Endothelial cell of umbilical vein (primary cell): Measurements from ENCODE around the gene SYT7. TPM values are rescaled to one million over a fixed set of nuclear protein-coding genes. Genes with fewer than 3 reads are reported as not detected.

Source experiments
- BruUV-seq: library from RNA; stranded (reverse); fragments of 400-500 nt; replicated peaks from 2 replicates; lab custom pipeline; 2021; lab: Mats Ljungman, UMichigan
- CTCF ChIA-PET: fragments of 300-600, 350-600 bp; sonication (Branson Sonifier 250); formaldehyde crosslinking; loops from one replicate; lab custom pipeline; 2021; ENCODE audit warnings: antibody characterized with exemption, inconsistent platforms; lab: Charles Lee
- POLR2A ChIA-PET: fragments of 300-600, 350-600 bp; sonication (Branson Sonifier 250); formaldehyde crosslinking; loops from one replicate; lab custom pipeline; 2021; ENCODE audit warnings: antibody characterized with exemption, inconsistent platforms; lab: Charles Lee
- DNase-seq: peaks from one replicate; pipeline ENCODE4 v3.0.0-alpha.2; 2011; ENCODE audit warnings: low read depth, low spot score
- FAIRE-seq: peaks from 2 replicates; lab custom pipeline; 2011; peaks lifted over from hg19 to GRCh38; lab: Jason Lieb, UNC
- H2AFZ ChIP-seq: 2 replicates; pipeline ENCODE4 v1.6.0; 2012; ENCODE audit warnings: low read depth, low read length, control low read depth, inconsistent platforms
- H3K27ac ChIP-seq: 2 replicates; pipeline ENCODE4 v1.5.1; 2011; ENCODE audit warnings: low read depth, mild to moderate bottlenecking, control low read depth, low read length, moderate library complexity; ENCODE audit not compliant: insufficient read depth
- H3K27me3 ChIP-seq, 2 experiments: 2 replicates each; pipeline versions ENCODE4 v1.6.0 to v1.6.1; 2011; ENCODE audit warnings: low read length in 2 of 2, mixed read lengths in 1 of 2; ENCODE audit not compliant: control insufficient read depth in 2 of 2, insufficient read depth in 2 of 2
- H3K36me3 ChIP-seq, 2 experiments: 2 replicates in 1 of 2; 3 replicates in 1 of 2; pipeline ENCODE4 v1.5.1; 2011; ENCODE audit warnings: low read length in 2 of 2, mild to moderate bottlenecking in 1 of 2, moderate library complexity in 1 of 2; ENCODE audit not compliant: control insufficient read depth in 2 of 2, insufficient read depth in 2 of 2; ENCODE audit errors: extremely low read depth in 1 of 2
- H3K4me1 ChIP-seq: 3 replicates; pipeline ENCODE4 v1.5.1; 2011; ENCODE audit warnings: mild to moderate bottlenecking, low read length; ENCODE audit not compliant: control insufficient read depth, insufficient read depth; ENCODE audit errors: extremely low read depth
- H3K4me2 ChIP-seq: 2 replicates; pipeline ENCODE4 v1.6.1; 2011; ENCODE audit warnings: low read length, control low read depth, mixed read lengths; ENCODE audit not compliant: insufficient read depth
- H3K4me3 ChIP-seq, 3 experiments: fragments of 200-600 bp in 1 of 3; sonication (generic), shearing (Covaris generic) in 1 of 3; replicated peaks in 1 of 3; 2 replicates each; pipeline ENCODE4 v1.5.1; 2011 to 2016; ENCODE audit warnings: control low read depth in 3 of 3, low read length in 3 of 3, mild to moderate bottlenecking in 2 of 3, inconsistent platforms in 1 of 3, low read depth in 1 of 3, moderate library complexity in 1 of 3; ENCODE audit not compliant: insufficient read depth in 1 of 3
- H3K79me2 ChIP-seq: 2 replicates; pipeline ENCODE4 v1.6.0; 2012; ENCODE audit warnings: low read length, inconsistent platforms; ENCODE audit not compliant: control insufficient read depth, insufficient read depth
- H3K9ac ChIP-seq: replicated peaks from 2 replicates; pipeline ENCODE3; 2011; ENCODE audit warnings: low read length, control low read depth; ENCODE audit not compliant: insufficient read depth; ENCODE audit errors: extremely low read depth
- H3K9me1 ChIP-seq: replicated peaks from 3 replicates; pipeline ENCODE4 v1.6.0; 2011; ENCODE audit warnings: mild to moderate bottlenecking, low read length; ENCODE audit not compliant: control insufficient read depth, insufficient read depth; ENCODE audit errors: extremely low read depth
- H3K9me3 ChIP-seq: replicated peaks from 2 replicates; pipeline ENCODE4 v1.5.1; 2012; ENCODE audit warnings: low read length, inconsistent platforms; ENCODE audit not compliant: control insufficient read depth, insufficient read depth
- H4K20me1 ChIP-seq: replicated peaks from 2 replicates; pipeline ENCODE3; 2011; ENCODE audit warnings: mild to moderate bottlenecking, low read length; ENCODE audit not compliant: control insufficient read depth, insufficient read depth; ENCODE audit errors: extremely low read depth
- EZH2 ChIP-seq: IDR thresholded peaks from 2 replicates; pipeline ENCODE4 v1.6.1; 2012; ENCODE audit warnings: borderline replicate concordance, low read depth, mild to moderate bottlenecking, moderate library complexity, low read length, inconsistent platforms; ENCODE audit not compliant: severe bottlenecking
- FOS ChIP-seq: IDR thresholded peaks from 2 replicates; pipeline ENCODE4 v1.6.1; 2011; ENCODE audit warnings: mild to moderate bottlenecking, low read length, moderate library complexity, borderline replicate concordance; ENCODE audit not compliant: insufficient read depth
- GATA2 ChIP-seq: IDR thresholded peaks from 2 replicates; pipeline ENCODE4 v1.7.0; 2011; ENCODE audit warnings: low read depth, mild to moderate bottlenecking, moderate library complexity, mixed read lengths, low read length; ENCODE audit not compliant: insufficient read length, insufficient read depth
- MYC ChIP-seq: IDR thresholded peaks from one replicate; pipeline ENCODE4 v1.6.1; 2011; ENCODE audit warnings: mild to moderate bottlenecking, low read depth, low read length
- POLR2A ChIP-seq: IDR thresholded peaks from 2 replicates; pipeline ENCODE4 v1.6.1; 2012; ENCODE audit warnings: low read depth, mild to moderate bottlenecking, control low read depth, low read length
- dilution Hi-C: fragments of 300-500 bp; cut with MboI; formaldehyde crosslinking; loops from one replicate; pipeline ENCODE4 v1.15.0; 2019; ENCODE audit warnings: low sequenced_read_pairs; ENCODE audit not compliant: extremely low pct_ligation_motif_present
- intact Hi-C: fragments of 100-400 bp; cut with micrococcal nuclease; formaldehyde crosslinking; loops from one replicate; pipeline ENCODE4 v1.10.0; 2022
- polyA plus RNA-seq, 4 experiments: library from polyadenylated mRNA; depleted of rRNA in 3 of 4; stranded (reverse) in 3 of 4; unstranded in 1 of 4; fragments of >200 nt; gene quantifications; 2 replicates each; pipeline versions ENCODE4 v1.2.1 to v1.2.3, GENCODE V29; 2011 to 2012; ENCODE audit warnings: missing spikeins in 1 of 4
- total RNA-seq: library from RNA; stranded (reverse); gene quantifications from 2 replicates; pipeline ENCODE4 v1.2.3, GENCODE V29; 2021
- TF ChIP-seq, protein P1 (sequence below), 2 donors: IDR thresholded peaks; 1 replicate in 1 of 2; 2 replicates in 1 of 2; pipeline ENCODE4 v1.5.1; 2011; ENCODE audit warnings: low read length in 2 of 2, mild to moderate bottlenecking in 2 of 2, moderate library complexity in 2 of 2, control low read depth in 1 of 2, inconsistent platforms in 1 of 2, low read depth in 1 of 2; ENCODE audit not compliant: insufficient read depth in 1 of 2; ENCODE audit errors: extremely low read depth in 1 of 2
- TF ChIP-seq, protein P2 (sequence below): IDR thresholded peaks from 2 replicates; pipeline ENCODE4 v1.6.1; 2011; ENCODE audit not compliant: insufficient read depth, insufficient read length

The SYT7 gene
- total and polyA plus RNA-seq, 2 donors (not counting 3 experiments of a cell fraction or from before 2014, with no cell fraction given) = 0.08 to 0.55 TPM

DNA sequence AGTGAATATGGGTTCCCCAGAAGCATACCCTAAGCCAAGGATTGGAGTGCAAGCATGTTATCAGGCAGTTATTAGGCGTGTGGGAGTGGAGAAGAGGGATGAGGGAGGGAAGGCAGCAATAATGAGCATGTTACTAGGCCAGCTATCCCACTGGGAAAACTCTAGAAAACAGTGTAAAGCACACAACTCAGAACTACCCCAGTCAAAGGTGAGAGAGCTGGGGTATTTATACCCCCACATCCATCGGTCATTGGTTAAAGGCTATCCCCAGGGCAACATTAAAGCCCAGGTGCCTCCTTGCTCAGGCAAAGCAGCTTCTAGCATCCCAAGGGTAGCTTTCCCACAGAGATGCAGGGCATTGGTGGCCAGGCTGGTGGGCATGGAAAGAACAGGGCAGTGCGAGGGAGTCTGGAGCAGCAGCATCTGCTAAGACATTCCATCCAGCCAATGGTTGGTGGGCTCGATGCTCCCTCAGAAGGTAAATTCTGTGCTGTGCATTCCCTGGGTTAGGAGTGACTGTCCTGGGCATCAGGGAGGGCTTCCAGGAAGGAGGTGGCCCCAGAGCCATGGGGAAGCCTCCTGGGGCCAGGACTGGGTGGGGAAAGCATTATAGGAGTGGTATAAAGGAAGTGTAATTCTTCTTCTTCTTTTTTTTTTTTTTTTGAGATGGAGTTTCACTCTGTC lies 93.4 kb downstream of the SYT7 start:
- Histone ChIP-seq H3K4me2 (no peak overlapping the region), H3K36me3 (no peaks in the 10 kb centered on the region), H3K9me1 (no peaks in the 10 kb centered on the region), H3K9ac (no peak overlapping the region), H2AFZ (no peak overlapping the region), H3K79me2 (no peaks in the 10 kb centered on the region), H3K9me3 (no peaks in the 10 kb centered on the region), H3K4me3 (no peak overlapping the region), H3K4me1 (no peaks in the 10 kb centered on the region), H3K27ac (no peak overlapping the region), H4K20me1 (no peaks in the 10 kb centered on the region), H3K27me3 (no peaks in the 10 kb centered on the region)
- BruUV-seq = no TSS peak
- TF ChIP-seq, protein P1, sequence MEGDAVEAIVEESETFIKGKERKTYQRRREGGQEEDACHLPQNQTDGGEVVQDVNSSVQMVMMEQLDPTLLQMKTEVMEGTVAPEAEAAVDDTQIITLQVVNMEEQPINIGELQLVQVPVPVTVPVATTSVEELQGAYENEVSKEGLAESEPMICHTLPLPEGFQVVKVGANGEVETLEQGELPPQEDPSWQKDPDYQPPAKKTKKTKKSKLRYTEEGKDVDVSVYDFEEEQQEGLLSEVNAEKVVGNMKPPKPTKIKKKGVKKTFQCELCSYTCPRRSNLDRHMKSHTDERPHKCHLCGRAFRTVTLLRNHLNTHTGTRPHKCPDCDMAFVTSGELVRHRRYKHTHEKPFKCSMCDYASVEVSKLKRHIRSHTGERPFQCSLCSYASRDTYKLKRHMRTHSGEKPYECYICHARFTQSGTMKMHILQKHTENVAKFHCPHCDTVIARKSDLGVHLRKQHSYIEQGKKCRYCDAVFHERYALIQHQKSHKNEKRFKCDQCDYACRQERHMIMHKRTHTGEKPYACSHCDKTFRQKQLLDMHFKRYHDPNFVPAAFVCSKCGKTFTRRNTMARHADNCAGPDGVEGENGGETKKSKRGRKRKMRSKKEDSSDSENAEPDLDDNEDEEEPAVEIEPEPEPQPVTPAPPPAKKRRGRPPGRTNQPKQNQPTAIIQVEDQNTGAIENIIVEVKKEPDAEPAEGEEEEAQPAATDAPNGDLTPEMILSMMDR (IDR thresholded peaks at IDR 0.05; ENCODE audit: extremely low read depth in 1 of 2, insufficient read depth in 1 of 2, low read depth in 1 of 2, low read length in 2 of 2) = no peak
- TF ChIP-seq, protein P2, sequence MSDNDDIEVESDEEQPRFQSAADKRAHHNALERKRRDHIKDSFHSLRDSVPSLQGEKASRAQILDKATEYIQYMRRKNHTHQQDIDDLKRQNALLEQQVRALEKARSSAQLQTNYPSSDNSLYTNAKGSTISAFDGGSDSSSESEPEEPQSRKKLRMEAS = no peak
- TF ChIP-seq EZH2 = no peak
- no peak for TF ChIP-seq POLR2A
- TF ChIP-seq FOS = no peak
- no peak for TF ChIP-seq MYC
- no peak for TF ChIP-seq GATA2
- ChIA-PET POLR2A (no interaction called here), CTCF (interaction anchor here (3.1 kb wide), 1 partner anchor 151 kb away, joined by 12 read pairs; no protein-coding TSS in a partner anchor)
- intact Hi-C loops (no loop called here), dilution Hi-C loops (no loop called here)
- DNase-seq (no peak), FAIRE-seq (no peak)
